HG03064 (cell line): ENCODE data around the gene HGS.

Source experiments
- ATAC-seq: cut with Tn5 transposase; IDR thresholded peaks from one replicate; pipeline ENCODE4 v1.9.1; 2021; ENCODE audit warnings: low read depth; ENCODE audit not compliant: unreplicated experiment

Gene HGS

DNA sequence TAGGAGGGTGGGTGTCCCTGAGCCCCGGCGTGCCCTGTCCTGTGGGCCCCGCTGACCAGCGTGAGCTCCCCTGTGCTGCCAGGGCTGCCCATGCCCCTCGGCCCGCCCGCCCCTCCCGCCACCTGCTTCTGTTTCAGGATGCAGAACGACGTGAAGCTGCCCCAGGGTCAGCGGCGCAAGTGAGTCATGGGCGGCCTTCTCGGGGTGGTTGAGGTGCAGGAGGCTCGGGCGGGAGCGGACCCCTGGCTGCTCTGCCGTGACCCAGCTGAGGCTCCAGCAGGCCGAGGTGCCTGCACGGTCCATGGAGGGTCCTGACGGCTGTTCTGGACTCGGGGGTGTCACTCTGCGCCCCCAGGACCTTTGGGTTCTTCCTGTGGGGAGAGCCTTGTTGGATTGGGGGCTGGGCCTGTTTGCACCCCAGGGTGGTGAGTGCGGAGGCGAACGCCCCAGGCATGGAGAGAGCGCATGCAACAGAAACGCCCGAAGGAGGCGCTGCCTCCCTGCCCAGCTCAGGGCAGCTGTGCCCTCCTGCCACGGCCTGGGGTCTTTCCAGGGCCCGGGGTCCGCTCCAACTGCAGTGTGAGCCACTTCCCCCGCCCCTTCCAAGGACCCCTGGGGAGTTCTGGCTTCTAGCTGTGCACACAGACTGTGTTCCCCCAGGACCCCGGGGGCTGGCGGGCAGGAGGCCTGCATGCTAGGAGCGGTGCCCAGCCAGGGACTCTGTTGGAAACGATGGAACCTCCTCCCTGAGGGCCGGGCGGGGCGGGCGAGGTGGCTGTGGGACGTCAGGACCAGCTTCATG lies 32.3 kb downstream of the HGS start:
- ATAC-seq, result no peak

DNA sequence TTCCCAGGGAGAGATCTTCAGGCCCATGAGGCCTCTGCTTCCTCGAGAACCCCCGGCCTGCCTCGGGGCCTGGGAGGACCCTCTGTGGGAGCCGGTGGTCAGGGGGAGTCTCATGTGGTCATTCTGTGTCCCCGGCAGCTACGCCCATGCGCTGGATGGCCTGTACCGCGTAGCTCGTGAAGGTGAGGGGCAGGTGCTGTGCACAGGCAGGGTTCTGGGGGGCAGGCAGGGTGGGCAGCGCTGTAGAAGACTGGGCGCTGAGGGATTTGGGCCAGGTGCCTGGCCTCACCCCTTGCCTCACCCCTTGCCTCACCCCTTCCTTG lies 32.8 kb downstream of the HGS start:
- ATAC-seq, result no peak

DNA sequence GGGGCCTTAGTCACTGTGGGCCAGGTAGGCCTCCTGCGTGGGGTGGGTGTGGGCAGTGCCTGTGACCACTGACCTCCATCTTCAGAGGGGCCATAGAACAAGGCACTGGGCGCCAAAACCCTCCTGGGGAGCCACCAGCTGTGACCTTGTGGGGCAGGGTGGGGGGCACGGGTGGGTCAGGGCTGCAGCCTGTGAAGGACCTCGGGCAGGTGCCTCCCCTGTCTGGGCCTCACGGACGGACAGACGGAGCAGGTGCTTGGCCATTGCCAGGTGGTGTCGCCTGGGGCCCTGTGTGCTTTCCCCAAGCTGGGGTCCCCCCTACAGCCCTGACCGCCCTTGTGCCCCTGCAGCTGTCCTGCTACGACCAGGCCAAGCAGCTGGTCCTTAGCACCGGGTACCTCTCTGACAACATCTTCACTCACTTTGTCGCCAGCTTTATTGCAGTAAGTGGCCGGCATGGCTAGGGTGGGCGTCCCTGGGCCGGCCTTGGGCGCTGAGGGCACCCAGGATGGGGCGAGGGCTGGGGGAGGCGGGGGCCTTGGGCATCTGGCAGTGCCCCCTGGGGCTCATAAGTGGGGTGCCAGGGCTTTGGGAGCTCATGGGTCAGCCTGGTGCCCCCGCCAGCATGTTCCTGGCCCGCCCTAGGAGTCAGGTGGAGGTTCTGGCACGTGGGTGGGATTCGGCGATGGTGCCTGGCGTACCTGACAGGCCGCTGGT lies 33.4 kb downstream of the HGS start:
- ATAC-seq, result no peak

DNA sequence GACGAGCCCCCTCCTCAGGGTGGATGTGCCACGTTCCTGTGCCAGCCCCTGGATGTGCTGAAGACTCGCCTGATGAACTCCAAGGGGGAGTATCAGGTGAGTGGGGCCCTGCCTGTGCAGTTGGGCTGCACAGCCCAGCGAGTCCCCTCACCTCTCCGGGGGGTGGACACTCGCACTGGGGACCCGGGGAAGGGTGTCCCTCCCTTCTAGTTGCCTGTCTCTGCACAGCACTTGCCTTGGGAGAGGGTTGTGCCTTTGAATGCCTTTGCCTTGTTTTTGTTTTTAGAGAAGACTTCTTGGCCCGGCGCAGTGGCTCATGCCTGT lies 33.9 kb downstream of the HGS start:
- ATAC-seq, result no peak

DNA sequence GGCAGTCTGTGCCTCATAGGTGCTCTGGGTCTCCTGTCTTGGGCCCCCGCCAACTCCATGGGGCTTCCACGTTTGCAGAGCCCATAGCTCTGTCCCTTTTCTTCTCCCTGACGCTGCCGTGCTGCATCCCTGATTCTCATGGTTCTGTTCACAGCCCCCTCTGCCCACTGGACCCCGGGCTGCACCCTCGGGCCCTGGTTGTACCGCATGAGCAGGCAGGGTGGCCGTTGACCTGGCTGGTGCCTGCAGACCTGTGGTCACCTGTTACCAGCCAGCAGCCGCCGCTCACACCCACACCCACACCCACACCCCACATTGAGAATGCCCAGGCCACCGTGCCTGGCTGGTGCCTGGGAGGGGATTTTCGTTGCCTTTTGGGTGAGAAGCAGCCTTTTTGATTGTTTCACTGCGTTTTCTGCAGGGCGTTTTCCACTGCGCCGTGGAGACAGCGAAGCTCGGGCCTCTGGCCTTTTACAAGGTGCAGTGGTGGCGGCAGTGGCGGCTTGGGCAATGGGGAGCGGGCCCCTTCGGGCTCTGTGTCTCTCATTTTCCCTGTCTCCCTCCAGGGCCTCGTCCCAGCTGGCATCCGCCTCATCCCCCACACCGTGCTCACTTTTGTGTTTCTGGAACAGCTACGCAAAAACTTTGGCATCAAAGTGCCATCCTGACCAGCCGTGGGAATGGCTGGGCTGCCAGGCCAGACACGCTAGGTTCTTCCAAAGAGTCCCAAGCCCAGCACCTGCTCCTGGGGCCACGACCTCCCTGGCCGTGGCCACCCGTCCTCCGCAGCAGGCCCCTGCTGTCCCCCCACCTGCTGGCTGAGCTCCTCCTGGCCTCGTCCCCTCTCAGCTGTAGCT lies 35.8 kb downstream of the HGS start:
- ATAC-seq, result no peak

DNA sequence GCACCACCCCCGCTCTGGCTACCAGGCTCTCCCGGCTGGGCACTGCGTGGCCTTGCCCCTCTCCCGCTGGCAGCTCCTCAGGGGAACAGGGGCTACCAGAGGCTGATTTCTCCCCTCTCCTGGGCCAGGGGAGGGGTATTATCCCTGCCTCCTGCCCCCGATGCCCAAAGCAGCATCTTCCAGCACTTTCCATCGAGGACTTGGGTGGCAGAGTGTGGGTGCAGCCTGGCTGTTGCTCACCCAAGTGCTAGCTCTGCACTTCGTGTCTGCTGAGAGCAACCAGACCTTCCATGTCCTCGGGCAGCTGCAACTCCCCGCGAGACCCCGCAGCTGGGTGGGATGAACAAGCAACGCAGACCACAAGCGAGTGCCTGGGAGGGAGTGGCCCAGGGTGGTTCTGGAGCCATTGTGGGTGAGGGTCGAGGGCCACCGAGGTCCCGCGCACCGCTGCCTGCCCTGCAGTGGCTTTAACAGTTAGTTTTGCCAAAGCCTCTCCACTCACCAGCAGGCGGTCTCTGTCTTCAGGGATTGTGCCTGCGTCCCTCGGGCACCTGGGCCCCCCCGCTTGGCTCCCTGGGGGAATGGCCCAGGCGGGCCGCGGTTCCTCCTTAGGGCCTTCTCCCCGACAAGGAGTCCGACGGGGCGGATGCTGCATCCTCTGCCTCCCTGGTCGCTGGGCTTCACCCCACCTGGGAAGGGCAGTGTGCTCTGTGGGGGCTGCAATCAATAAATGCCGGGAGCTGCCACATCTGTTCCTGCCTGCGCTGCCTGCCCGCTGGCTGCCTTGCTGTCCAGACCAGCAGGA lies 36.7 kb downstream of the HGS start:
- no peak for ATAC-seq

DNA sequence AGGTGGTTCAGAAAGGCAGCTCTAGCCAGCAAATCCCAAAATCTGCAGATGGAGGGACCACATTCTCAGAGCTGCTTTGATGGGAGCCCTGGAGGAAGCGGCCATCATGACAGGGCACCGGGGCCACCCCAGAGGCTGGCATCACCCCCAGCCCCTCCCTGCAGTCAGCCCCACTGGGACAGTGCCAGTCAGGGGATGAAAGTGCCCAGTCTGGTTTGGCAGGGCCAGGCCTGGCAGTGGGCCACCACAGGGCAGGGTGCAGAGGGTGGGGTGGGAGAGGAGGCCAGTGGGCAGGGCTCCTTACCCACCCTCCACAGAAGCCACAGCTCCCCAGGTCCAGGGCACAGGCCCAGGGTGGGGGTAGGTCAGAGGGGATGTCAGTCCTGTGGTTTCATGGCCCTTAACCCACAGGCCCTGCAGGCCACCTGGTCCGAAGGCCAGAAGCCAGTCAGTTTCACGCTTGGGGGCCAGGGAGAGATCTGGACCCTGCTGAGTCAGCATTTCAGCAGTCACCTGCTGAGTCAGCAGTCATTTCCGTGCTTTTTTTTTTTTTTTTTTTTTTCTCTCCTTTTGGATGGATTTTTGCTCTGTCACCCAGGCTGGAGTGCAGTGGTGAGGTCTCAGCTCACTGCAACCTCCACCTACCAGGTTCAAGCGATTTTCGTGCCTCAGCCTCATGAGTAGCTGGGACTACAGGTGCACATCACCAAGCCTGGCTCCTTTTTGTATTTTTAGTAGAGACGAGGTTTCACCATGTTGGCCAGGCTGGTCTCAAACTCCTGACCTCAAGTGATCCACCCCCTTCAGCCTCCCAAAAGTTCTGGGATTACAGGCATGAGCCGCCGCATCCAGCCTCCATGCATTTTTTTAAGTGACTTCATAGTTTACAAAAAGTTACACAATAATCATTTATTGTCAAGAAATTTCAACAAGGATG lies 38.6 kb downstream of the HGS start:
- ATAC-seq, result no peak

DNA sequence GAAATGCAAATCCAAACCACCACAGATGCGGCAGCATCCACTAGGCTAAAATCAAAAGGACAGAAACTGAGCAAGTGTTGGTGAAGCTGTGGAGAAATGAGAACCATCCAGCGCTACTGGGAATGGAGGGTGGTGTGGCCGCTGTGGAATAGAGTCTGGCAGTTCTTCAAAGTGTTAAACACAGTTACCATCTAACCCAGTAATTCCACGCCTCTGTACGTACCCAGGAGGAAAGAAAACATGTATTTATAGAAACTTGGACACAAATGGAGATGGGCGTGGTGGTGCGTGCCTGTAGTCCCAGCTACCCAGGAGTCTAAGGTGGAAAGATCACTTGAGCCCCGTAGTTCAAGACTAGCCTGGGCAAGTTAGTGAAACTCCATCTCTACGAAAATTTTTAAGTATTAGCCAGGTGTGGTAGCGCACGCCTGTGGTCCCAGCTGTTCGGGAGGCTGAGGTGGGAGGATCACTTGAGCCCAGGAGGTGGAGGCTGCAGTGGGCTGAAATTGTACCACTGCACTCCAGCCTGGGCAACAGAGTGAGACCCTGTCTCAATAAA lies 39.9 kb downstream of the HGS start:
- no peak for ATAC-seq

DNA sequence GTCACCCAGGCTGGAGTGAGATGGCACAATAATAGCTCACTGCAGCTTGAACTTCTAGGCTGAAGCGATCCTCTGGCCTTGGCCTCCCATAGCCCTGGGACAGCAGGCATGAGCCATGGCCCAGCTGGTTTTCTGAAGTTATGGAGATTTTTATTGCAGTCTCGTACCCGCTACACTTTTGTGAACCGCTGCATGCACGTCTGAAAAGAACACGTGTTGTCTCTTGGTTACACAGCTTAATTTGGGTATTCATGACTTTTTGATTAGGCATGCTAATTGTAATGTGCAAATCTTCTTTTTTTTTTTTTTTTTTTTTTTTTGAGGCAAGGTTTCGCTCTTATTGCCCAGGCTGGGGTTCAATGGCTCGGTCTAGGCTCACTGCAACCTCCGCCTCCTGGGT lies 41.6 kb downstream of the HGS start:
- no peak for ATAC-seq

DNA sequence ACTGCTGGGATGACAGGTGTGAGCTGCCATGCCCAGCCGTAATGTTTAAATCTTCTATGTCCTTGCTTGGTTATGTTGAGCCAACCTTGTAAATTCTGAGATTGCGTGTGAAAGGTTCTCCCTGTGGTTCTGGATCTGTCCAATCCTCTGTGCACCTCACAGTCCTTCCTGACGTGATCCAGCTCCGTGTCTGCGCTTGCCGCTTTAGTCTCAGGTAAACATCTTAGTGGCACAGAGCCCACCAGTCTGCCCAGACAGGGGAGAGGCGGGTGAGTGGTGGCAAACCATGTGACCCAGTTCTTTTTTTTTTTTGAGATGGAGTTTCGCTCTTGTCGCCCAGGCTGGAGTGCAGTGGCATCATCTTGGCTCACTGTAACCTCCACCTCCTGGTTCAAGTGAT lies 42.2 kb downstream of the HGS start:
- no peak for ATAC-seq

DNA sequence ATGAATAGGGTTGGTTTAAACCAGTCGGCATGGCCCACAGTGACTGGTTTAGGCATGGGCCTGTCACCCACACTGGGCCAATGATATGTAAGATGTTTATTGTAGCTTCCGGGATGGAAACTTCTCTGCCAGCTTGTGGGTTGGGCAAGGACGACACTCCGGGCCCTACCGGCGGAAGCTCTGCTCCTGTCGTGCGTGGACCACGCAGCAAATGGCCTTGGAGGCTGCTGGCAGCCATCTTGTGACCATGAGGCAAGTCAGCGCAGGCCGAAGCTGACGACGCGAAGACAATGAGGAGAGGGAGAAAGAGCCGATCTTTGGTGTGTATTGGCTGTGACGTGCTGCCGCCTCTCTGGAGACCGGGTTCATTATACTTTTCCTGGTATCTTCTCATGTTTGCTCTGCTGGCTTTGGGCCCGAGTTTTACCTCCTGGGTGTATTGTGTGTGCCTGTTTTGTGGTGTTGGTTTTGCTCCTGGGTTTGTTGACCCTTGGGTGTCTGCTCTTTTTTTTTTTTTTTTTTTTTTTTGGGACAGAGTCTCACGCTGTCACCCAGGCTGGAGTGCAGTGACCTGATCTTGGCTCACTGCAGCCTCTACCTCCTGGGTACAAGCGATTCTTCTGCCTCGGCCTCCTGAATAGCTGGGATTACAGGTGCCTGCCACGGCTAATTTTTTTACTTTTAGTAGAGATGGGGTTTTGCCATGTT lies 43.7 kb downstream of the HGS start:
- no peak for ATAC-seq

DNA sequence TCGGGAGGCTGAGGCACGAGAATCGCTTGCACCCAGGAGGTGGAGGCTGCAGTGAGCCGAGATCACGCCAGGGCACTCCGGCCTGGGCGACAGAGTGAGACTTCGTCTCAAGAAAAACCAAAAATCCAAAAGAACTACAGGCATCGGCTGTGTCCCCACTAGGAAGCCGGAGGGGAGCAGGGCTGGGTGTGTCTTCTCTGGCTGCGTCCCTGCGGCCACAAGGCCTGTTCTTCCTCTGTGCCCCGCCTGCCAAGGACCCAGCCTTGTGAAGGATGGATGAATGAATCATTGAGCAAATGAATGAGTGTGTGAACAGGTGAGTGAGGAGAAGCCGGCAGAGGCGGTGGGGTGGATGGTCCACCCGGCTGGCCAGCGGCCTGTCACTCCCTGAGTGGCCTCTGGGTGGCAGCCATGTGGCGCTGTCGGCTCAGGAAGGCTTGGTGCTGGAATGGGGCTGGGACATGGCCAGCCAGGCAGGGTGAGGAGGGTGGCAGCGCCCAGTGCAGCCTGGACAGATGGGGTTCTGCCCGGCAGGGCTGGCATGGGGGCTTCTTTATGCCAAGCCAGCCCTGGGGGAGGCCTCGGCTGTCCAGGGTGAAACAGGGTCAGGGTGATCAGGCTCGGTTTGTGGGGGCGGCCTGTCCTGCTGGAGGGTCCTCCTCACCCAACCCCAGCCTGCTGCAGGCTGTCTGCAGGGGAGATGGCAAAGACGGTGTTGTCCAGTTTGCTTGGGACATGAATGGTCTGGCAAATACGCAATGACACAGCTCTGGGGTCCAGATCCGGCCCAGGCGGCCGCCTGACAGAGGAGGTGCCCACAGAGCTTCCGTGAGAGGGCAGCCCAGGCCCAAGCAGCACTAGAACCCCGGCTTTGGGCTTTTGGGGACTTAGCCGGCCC lies 49.9 kb downstream of the HGS start:
- ATAC-seq, result no peak

DNA sequence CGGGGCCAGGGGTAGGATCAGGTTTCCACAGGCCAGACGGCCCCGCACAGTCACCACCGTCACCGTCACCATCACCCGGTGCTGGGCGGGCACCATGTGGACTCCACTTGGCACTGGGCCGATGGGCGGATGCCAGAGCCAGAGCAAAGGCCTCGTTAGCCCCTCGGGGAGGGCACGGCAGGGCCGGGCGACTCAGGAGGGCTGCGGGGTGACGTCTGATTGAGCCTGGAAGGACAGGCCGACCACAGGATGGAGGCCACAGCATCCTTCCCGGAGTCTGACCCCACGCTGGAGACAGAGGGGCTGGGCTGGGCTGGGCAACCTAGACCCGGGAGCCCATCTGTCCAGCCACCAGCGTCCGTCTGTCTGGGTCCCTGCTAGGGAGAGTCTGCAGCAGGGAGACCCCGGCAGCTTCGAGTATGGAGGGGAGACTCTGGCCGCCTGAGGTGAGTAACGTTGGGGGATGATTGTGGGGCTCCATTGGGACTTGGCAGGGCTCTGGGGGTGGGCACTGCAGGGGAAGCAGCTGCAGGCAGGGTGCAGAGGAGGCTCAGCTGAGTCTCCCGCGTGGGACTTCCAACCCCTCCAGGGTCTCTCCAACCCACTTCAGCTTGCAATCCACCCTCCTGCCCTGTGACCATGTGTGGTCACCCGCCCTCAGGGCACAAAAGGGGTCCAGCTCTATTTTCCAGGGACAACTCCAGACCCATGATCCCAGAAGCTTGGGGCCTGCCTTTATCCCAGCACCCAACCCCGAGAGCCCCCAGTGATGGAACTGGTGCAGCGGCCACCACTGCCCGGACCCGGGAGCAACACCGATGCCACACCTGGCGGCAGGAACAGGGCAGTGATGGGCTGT lies 50.8 kb downstream of the HGS start:
- ATAC-seq, result no peak

DNA sequence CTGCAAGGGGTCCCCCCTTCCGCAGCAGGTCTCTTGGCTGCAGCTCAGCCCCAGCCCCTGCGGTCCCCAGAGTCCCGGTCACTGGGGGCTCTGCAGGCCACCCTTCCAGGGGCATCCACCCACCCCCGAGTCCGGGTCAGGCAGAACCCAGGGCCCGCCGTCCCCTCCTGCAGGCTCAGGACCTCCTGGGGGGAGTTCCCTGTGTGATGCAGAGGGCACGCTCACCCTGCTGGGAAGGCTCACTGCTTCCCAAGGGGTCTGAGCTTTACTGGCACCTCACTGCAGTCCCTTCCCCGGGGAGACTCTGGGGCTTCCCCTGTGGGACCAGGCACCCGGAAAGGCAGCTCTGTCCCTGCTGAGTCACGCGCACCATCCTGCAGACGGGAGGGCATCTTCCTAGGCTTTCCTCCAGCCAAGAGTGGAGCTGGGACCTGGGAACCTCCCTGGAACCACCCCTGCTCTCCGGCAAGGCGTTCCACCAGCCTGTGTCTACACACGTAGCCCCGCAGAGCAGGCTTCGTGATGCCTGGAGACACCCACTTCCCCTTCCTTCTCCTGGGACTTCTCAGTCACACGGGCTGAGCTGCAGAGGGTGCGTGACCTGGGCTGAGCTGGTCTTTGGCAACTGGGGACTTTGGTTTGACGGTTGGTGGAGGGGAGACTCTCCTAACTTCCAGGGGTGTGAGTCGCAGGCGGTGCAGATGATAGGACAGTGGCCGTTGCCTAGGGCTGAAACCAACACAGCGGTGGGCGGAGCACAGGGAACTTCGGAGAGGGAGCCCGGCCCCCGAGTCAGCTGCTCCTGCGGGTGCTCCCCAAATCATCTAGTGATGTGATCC lies 51.7 kb downstream of the HGS start:
- no peak for ATAC-seq

DNA sequence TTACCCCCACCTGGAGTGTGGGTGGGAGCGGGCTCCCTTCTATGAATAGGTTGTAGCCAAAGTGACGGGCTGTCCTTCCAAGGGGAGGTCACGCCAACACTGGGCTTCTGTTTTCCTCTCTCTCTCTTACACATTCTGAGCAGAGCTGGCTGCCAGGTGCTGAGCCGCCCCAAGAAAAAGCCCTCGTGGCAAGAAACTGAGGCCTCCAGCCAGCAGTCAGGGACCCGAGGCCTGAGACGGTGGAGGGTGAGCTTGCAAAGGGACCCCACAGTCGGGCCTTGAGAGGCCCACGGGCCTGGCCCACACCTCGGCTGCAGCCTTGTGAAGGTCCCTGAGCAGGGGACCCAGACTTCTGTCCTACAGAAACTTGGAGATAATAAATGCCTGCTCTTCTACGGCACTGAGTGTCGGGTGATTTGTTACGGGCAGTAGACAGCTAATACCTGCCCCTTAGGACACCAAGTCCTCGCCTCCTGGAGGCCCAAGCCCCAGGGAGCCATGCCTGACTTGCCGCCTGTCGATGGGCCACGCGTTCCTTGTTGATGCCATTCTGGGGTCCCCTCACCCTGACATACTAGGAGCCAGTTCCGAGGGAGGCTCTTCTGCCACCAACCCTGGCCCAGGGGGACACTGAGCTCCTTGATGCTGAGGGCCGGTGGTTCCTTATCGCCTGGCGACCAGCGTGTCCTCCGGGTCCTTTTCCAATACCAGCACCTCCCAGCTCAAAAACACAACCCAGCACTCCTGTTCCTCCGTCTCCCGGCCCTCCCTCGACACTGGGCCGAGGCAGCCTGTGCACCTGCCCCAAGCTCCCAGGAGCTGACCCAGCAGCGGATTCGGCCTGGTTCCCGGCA lies 54.4 kb downstream of the HGS start:
- ATAC-seq, result no peak
